GM19239 (cell line): ENCODE measurements around the gene CTH.
"Not testable (repeated sequence)": the region's sequence is repeated elsewhere in the genome, so short reads cannot be mapped to it uniquely, and the experiment has no call there.

ENCODE experiments used
- DNase-seq: peaks from one replicate; pipeline ENCODE4 v3.0.0; 2011; ENCODE audit warnings: low spot score; ENCODE audit not compliant: insufficient read length
- FAIRE-seq: peaks from 2 replicates; lab custom pipeline; 2011; peaks lifted over from hg19 to GRCh38; lab: Jason Lieb, UNC

Gene CTH

GRCh38 chr1:70405780-70406416, 5.2 kb upstream of the CTH start:
- DNase-seq (no peak), FAIRE-seq (no peak)

DNA sequence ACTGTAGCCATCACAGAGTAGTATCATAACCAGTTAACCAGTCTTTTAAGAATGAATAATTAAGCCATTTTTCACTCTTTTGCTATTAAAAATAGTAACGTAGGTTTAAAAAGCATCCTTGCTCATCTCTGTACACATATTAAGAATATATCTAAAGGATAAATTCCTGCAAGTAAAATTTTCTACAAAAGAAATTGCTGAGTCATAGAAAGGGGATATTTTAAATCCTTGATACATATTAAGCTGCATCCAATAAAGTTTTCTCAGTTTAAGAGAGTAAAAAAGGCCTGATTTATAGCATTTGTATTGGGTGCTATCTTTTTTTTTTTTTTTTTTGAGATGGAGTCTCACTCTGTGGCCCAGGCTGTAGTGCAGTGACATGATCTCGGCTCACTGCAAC, 1.9 kb upstream of the CTH start:
- DNase-seq (no peak), FAIRE-seq (no peak)

- FAIRE-seq, result no peak
- no peak for DNase-seq
Measured at GRCh38 chr1:70411360-70411844, 334 bp downstream of the CTH start.

GRCh38 chr1:70415882-70416281, 4.8 kb downstream of the CTH start:
- FAIRE-seq, result peak; percentile 28

GRCh38 chr1:70418973-70419734, 8.1 kb downstream of the CTH start:
- FAIRE-seq, DNase-seq: not testable (repeated sequence)

More at GRCh38 chr1:70415882-70416281, 4.8 kb downstream of the CTH start:
- no peak for DNase-seq

DNA sequence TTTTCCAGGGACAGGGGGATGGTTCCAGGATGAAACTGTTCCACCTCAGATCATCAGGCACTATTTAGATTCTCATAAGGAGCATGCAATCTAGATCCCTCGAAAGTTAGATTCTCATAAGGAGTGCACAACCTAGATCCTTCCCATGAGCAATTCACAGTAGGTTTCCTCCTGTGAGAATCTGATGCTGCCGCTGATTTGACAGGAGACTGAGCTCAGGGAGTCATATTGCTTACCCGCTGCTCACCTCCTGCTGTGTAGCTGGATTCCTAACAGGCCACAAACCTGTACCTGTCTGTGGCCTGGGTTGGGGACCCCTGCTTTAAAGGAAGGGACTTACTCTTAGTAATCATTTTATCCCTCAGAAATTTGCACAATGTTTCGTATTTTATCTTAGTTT, 9.3 kb downstream of the CTH start:
- DNase-seq (no peak), FAIRE-seq (no peak)

- no peak for FAIRE-seq
- no peak for DNase-seq
Measured at GRCh38 chr1:70426154-70427131, 15.4 kb downstream of the CTH start.

DNA sequence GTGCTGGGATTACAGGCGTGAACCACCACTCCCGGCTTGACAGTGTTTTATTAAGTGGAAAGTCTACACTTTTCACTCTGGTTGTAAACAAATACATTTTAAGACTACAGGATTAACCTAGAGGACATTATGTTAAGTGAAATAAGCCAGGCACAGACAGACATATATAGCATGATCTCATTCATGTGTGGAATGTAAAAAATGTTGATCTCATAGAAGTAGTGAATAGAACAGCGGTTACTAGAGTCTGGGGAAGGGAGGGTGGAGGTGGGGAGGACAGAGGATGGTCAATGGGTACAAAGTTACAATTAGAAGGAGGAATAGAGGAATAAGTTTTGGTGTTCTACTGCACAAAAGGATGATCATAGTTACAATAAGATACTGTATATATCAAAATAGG, 16.9 kb downstream of the CTH start:
- no peak for DNase-seq
- FAIRE-seq, result no peak

DNA sequence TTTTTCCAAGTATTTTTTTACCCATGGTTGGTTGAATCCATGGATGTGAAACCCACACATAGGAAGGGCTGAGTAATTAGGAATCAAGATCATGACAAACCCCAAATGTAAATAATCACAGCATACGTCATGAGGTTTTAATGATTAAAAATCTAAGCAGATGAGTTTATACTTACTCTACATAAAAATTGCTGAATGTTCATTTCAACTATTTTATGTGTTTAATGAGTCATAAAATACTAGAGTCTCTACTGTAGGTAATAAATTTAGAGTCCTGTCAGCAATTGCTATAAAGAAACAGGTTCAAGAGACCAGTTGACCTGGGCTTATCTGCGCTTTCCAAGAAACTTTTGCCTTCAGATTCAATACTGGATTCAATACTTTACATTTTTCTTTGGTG, 18.2 kb downstream of the CTH start:
- no peak for DNase-seq

GRCh38 chr1:70429757-70430156, 18.7 kb downstream of the CTH start:
- DNase-seq (no peak), FAIRE-seq (no peak)

More for the DNA sequence above, 18.2 kb downstream of the CTH start:
- no peak for FAIRE-seq

DNA sequence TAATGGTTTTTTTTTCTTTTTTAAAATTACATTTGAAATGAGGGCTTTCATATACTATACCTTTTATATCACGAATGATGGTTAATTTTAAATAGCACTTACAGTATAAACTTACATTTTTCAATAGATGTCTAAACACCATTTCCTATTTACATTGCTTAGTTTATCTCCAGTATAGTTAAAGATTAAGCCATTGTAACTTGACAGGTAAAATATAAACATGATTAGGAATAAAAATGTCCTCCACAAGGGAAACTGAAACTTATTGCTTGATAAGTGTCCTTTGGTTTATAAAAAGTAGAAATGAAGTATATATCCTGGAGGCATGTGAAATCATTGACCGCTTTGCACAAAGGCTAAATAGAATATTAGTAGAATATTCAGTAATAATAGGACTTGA, 20.2 kb downstream of the CTH start:
- FAIRE-seq, result no peak
- no peak for DNase-seq

DNA sequence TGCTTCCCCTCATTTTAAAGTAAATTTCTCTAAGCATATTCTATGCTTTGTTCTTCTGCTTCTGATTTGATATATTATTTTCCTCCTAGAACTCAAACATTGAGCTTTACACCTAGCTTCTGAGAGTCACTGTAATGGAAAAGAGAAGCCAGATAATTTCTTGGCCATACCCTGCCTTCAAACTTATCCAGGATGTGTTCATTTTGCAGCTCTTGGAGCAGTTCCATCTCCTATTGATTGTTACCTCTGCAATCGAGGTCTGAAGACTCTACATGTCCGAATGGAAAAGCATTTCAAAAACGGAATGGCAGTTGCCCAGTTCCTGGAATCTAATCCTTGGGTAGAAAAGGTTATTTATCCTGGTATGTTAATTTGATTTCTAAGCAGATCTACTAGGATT, 20.8 kb downstream of the CTH start:
- FAIRE-seq (no peak), DNase-seq (no peak)

DNA sequence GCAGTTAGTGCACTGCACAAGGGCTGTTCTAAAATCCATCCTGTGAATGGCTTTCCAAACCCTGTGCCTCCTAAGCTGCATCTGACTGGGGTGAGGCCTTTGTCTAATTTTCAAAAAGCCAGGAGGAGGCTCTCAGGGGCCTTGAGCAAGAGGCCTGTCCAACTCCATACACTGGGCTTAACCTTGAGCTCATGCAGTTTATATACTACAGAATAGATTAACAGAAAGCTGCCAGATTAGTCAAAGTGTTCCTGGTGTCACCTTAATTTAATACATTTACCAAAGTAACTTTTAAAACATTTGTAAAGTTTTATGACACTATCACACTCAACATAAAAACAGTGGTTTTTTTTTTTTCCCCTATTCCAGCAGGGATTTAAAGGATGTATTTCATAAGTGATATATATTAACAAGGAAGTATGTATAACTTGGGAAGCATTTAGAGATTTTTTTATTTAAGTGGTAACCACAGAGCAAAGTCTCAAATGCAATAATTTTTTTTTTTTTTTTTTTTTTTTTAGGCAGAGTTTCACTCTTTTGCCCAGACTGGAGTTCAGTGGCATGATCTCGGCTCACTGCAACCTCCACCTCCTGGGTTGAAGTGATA, 23.3 kb downstream of the CTH start:
- DNase-seq (no peak), FAIRE-seq (no peak)

- FAIRE-seq, result no peak
- no peak for DNase-seq
Measured at GRCh38 chr1:70436622-70437251, 25.7 kb downstream of the CTH start.

DNA sequence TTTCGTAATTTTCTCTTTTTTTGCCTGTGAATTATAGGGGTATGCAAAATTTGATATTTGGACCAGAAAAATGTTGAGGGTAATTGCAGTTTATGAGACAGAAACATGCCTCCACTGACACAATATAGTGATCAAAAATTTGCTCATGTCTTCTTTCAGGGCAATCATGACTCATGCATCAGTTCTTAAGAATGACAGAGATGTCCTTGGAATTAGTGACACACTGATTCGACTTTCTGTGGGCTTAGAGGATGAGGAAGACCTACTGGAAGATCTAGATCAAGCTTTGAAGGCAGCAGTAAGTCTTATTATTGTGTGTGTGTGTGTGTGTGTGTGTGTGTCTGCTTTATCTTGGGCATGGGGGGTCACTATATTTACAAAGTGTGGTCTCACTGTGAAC, 27.5 kb downstream of the CTH start:
- DNase-seq (no peak), FAIRE-seq (no peak)

GRCh38 chr1:70440642-70441391, 29.7 kb downstream of the CTH start:
- no peak for DNase-seq
- no peak for FAIRE-seq

GRCh38 chr1:70441392-70442035, 30.4 kb downstream of the CTH start:
- DNase-seq (no peak), FAIRE-seq (no peak)

DNA sequence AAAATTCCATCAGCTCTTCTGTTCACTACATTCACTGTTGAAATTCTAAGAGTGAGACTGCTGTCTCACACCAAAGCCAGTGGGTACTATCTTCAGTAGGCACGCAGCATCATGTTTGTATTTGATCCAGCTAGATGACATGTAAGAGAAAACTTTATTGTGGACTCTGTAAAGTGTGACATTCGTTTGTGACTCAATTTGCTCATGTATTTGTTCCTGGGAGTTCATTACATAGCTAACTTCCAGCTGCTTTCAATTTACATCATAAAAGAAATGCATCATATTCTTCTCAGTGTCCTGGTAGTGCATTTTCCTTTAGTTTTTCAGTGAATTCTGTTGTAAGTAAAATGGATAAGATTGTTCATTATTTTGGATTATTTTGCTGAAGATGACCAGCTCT, 31.4 kb downstream of the CTH start:
- FAIRE-seq, result peak; percentile 23
- no peak for DNase-seq

GRCh38 chr1:70443739-70444138, 32.7 kb downstream of the CTH start:
- DNase-seq, result no peak
- FAIRE-seq, result no peak
